ENCODE measurements around the gene INTS3.
A peak's percentile ranks its signal among the peaks of the same experiment; 100 is the strongest.
"Not testable (repeated sequence)": the region's sequence is repeated elsewhere in the genome, so short reads cannot be mapped to it uniquely, and the experiment has no call there.

INTS3 gene

DNA sequence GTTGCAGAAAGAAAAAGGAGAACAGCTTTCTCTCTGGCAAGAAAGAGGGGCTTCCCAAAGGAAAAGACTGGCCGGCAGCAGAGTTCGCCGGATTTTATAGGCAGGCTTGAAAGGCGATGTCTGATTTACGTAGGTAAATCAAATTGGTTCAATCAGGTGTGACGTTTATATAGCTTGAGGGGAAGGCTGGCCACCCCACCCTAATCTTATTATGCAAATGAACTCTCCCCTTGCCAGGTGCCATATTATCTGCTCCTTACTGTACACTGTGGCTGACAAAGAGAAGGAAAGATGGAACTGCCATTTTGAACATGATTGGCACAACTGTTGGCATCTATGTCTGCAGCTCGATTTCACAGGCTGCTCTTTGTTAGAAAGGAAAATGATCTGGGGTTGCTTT lies 16.8 kb upstream of the INTS3 start:
- no peak for DNase-seq

DNA sequence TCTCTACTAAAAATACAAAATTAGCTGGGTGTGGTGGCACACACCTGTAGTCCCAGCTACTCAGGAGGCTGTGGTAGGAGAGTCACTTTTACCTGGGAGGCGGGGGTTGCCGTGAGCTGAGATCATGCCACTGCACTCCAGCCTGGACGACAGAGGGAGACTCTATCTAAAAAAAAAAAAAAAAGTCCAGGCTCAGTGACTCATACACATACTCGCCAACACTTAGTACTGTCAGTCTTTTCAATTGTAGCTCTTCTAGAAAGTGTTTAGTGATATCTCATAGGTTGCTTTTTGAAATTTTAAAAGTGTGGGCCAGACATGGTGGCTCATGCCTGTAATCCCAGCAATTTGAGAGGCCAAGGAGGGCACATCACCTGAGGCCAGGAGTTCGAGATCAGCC lies 11.6 kb upstream of the INTS3 start:
- DNase-seq: not testable (repeated sequence)

DNA sequence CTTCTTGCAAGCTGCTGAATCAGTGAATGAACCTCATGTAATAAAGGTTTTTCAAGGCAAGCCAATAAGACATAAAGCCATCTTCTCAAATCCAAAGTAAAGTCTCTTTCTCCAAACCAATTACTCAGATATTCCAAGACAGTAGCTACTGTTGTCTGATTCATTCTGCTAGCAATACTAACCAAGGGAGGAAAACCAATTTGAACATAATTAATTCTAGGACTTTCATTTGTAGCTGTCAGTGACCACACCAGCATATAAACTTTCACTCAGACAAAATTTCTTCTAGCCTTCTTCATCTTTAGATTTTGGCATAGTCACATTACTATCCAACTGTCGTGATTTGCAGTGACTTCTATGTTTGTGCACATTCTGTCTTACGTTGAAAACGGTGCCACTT lies 10.5 kb upstream of the INTS3 start:
- DNase-seq: no peak

DNA sequence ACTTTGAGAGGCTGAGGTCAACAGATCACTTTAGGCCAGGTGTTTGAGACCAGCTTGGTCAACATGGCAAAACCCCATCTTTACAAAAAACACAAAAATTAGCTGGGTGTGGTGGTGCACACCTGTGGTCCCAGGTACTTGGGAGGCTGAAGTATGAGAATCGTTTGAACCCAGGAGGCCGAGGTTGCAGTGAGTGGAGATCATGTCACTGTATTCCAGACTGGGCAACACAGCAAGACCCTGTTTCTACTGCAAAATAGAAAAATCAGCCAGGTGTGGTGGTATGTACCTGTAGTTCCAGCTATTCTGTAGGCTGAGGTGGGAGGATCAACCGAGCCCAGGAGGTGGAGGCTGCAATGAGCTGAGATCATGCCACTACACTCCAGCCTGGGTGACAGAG lies 4.2 kb upstream of the INTS3 start:
- DNase-seq: no peak

DNA sequence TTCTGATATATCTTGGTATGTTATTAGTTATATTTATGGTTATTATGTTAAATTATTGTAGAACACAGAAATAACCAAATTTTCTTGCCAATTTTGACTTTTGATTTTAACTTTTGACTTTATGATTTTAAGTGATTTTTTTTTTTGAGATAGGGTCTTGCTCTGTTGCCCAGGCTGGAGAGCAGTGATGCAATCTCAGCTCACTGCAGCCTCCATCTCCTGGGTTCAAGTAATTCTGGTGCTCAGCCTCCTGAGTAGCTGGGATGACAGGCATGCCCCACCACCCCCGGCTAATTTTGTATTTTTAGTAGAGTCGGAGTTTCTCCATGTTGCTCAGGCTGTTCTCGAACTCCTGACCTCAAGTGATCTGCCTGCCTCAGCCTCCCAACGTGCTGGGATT lies 3.2 kb upstream of the INTS3 start:
- not testable (repeated sequence) for DNase-seq

DNA sequence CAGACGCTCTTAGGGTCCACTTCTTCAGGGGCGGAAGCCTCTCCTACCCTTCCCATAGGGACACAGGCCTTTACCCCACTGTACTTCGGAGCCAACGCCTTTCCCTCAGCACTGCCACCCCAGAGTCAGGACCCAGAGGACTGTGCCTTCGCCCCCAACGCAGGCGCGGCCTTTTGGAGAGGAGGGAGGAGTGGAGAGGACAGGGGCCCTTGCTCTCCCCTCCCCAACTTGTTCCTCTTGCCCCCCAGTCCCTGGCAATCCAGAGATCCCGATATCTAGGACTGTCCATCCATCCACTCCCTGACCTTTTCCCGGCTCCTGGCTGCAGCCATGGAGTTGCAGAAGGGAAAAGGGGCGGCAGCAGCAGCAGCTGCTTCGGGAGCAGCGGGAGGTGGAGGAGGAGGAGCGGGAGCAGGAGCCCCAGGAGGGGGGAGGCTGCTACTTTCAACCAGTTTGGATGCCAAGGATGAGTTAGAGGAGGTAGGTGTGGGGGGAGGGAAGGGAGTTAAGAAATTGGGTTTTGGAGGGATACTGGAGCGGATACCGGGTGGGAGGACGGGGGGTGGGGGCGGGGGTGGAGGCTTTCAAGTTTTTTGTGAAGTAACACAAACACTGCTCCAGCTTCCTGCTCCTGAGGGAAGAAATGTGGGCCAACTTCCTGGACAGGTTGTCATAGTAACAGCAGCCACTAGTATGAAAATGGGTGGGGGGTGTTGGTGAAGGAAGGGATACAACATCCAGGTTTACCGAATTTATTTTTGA lies 636 bp downstream of the INTS3 start:
- DNase-seq: peak in 8 of 14 donors; percentile 6 to 62 (median 44)

DNA sequence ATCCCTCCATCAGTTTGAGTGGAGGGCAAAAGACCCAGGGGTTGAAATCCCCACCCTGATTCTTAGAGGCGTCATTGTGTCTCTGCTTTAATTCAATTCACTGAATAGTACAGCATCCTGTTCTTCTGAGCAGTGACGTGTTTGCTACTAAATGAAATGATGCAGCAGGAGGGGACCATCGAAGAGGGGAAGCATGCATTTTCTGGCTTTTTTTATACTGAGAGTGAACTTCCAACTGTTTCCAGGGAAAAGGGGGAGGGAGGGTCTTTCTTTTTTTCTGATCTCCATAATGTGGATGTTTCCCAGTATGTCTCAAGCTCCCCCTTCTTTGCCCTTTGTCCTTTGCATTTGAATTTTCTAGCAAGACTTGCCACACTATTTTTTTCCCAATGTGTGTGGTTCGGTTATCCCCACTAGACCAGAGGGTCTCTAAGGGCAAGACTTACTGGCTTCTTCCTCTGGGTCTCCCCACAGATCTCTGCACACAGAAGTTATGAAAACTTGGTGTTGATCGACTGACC lies 2.7 kb downstream of the INTS3 start:
- no peak for DNase-seq

DNA sequence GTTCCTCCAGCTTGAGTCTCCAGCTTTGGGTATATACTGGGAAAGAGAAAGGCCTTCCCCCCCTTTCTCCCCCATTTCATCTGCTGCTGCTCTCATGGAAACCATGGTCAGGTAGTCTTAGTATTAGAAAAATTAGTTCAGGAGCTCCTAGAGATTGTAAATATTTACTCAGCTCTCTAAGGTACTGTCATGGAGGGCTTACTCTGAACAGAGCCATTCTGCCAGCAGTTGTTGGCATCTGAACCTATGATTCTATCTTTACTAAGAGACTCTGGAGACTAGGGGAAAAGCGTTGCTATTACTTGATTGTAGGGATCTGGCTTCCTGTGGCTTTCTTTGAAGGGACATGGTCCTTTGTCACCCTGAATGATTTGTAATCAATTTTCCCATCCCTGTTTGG lies 6.1 kb downstream of the INTS3 start:
- DNase-seq: no peak

DNA sequence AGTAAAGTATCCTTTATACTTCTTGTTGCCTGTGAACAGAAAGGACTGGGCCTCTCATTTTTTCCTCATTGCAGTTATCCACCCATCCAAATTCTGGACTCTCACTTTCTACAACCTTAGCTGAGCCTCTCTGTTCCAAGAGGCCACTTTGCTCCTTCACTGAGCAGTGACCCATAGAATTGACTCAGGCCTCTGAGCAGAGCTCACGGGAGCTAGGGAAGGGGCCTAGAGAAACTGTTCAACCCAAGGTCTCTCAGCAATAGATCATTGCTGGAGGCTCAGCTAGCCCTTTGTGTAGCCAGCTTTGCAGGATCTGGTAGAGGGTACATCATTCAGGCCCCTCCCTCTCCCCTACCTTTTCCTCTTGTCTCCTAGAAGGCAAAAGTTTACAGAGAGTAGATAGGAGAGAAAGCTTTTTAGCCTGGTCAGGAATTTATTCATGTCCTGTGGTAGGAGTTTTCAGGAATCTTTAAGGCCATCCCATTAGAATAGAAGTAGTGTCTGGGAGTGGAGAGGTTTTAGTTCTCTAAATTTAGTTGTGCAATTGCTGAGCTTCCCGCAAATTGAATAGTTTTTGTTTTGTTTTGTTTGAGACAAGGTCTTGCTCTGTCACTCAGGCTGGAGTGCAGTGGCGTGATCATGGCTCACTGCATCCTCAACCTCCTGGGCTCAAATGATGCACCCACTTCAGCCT lies 6.7 kb downstream of the INTS3 start:
- no peak for DNase-seq

DNA sequence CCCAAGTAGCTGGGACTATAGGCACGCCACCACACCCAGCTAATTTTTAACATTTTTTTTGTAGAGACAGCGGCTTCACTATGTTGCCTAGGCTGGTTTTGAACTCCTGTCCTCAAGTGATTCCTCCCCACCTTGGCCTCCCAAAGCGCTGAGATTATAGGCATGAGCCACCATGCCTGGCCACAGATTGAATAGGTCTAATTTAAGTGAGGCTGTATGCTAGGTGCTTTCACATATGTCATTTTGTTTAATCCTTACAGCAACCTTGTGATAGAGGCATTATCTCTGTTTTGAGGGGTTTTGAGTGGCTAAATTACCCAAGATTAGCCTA lies 7.2 kb downstream of the INTS3 start:
- DNase-seq: no peak

DNA sequence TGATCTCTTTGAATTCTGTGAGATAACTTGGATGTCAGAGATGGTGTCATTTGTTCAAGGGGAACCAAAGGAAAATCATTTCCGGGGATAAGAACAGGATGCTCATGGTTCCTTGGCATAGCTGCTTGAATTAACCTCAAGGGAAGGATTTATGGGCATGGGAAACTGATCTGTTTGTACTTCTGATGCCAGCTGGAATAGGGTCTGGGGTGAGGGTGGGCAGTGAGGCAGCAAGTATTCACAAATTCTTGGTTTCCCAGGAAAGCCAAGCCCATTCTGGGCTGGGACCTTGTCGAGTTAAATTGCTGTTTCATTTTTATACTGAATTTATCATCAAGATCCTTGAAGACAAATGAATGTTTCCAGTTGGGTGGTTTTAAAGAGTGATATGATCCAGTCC lies 14.1 kb downstream of the INTS3 start:
- no peak for DNase-seq

DNA sequence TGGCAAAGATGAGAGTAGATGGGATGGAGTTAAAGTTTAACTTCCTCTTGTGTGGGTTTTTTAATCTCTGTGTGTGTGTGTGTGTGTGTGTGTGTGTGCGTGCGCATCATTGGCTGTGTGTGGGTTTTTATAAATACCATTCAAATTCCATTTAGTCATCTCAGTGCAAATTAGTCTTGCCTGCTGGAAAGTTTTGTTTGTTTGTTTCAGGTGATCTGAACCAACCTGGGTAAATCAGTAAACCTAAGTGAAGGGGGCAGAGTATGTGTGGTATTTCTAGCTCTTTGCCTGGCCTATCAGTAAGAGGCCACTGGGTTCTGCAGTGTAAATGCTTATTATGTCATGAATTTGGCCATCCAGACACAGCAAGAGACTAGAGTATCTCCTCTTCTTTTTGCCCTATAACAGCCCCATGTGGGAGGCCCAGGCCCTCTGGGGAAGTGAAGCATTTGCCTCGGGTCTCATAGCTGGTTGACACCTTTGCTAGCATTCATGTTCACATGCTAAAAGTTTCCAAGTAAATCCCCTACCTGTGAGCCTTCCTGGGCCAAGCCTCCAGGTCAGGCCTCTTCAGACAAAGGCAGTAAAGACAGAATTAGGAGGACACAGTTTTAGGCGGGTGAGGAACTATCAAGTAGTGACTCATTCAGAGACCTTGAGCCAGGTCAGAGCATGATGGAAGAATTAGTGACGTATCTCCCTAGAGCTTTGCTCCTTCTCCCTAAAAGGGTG lies 14.7 kb downstream of the INTS3 start:
- DNase-seq: no peak

DNA sequence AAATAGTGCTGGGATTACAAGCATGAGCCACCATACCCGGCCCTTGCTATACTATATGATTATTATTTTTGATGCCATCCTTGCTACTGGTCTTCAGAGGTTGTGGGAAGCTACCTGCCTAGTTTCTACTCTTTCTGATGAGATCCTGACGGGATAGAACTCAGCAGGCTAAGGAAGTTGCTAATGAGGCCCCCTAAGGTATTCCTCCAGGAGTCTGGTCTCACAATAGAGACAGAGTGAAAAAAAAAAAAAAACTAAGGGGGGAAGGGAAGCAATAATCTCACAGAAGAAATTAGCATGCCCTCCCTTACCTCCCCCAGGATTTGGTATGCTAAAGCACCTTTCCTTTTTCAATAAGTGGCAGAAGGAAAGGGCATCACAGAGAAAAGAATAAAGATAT lies 17.6 kb downstream of the INTS3 start:
- no peak for DNase-seq

DNA sequence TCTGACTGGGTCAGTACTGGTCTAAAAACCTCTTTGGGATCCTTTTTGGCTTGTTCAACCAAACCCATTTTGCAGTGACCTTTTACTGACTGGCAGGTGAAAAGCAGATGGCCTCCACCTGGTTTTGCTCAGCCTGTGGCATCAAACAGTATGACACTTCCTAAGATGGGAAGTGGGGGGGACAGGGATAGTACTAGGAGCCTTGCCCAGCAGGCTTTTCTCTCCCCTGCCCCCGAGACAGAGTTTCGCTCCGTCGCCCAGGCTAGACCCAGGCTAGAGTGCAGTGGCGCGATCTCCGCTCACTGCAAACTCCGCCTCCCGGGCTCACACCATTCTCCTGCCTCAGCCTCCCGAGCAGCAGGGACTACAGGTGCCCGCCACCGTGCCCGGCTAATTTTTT lies 18.3 kb downstream of the INTS3 start:
- no peak for DNase-seq

DNA sequence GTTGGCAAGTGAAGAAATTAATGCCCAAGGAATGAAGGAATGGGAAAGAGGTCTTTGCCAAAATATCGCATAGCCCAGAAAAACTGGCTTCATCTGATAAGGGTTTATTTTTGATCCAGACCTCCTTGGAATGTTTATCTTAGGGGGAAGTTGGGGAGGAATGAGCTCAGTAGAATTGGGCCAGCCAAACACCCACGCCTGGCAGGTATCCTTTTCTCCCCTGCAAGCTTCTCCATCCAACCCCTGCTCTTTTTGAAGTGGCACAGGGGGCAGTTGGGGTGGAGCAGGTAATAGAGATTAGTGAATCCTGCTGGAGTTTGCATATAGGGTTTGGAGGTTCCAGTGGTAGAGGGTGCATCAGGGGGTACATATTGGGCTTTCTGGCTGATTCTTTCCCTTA lies 21.1 kb downstream of the INTS3 start:
- no peak for DNase-seq

DNA sequence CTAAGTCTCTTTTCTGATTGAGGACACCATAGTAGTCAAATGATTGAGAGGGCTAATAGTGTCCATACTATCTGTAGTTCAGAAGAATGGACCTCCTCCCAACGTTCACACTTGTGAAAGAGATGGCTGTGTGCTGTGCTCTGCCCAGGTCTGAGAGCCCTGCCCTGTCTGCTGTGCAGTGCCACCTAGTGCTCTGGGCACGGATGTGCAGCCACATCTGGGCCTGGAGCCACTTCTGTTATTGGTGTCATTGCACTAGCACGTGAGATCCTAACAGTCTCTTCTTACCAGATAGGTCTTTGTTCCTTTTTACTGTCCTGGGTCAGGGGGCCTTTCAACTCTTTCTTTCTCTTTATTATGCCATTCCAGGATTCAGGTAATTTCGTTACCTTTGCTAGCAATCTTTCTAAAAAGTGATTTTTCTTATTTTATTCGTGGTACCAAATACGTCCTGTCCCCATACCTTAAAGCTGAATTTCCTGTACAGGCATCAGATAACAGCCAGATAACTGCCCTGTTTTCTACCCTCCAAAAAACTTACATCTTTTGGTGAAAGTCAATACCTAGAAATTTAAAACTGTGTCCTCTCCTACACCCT lies 21.7 kb downstream of the INTS3 start:
- DNase-seq: peak in 13 of 14 donors; percentile 9 to 70 (median 43)

DNA sequence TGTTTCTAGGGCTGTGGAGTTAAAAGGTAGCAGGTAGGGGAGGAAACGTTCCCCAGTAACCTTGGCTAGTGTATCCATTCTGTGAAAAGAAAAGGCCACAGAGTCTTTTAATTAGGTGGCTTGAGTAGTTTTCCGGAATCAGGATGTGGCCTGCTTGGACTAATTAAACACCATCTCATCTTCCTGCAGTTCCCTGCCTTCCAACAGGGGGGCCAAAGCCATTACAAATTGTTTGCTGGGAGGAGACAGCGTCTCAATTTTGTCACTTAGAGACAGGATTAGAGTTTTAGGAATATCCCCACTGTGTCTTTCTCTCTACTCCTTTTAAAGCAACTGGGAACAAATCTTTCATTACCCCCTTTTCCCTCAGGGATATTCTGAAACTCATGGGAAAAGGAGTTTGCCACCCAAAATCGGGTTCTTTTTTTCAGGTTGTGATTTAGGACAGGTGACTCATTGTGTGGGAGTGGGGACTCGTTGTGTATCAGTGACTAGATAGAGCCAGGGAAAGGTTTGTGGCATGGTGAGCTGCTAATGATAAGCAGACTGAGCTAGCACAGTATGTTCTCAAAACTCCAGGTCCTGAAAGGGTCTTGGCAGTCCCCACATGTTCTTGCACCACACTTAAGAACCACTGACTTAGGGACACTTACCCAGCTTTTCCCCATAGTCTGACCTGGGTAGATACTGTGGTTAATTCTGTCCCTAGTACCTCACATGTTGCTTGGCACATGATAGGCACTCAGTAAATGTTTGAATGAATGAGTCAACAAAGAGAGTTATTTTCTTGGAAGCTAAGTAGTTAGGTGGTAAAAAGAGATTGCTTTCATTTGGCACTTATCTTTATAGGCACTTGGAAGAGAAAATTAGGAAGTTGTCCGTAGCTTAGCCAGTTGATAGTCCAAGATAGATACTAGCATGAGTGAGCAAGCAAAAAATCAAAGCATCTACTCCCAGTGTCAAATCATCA lies 22.5 kb downstream of the INTS3 start:
- DNase-seq: no peak

DNA sequence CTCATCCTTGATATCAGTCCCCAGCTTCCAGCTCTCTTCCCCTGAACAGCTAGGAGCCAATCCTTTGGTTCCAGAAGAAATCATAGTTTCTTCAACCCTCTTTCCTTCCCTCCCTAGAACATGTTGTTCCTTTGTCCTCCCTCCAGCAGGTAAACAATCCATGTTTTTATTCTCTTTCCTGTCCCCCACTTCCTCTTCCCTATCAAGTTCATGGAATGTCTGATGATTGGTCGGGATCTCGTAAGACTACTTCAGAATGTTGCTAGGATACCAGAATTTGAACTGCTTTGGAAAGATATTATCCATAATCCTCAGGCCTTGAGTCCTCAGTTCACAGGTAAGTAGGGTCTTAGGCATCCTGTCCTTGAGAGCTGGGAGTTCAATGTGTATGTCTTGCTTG lies 24.2 kb downstream of the INTS3 start:
- DNase-seq: no peak

DNA sequence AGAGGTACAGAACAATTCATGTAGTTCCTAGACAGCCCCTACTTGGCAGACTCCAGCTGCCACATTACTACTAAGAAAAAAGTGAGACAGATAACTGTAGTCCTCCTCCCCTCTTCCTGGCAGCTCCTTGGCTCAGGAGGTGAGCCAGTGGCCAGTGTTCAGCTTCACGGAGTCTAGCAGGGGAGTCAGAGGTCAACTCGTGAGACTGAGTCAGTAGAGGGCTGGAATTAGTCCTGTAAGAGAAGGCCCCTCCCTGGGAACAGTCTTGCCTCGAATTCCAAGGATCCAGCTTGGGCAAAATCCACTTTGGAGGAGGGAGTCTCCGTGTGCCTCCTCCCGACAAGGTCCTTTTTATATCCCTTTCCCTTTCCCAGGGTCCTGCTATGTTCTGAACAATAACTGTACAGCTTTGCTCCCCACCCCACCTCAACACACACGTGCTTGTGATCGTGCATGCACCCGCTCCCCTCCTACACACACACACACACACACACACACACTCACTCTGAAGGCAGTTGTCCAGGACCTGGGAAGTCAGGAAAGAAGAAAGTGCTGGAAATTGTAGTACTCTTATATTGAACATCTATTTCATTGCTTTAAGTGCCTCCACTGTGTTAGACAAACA lies 24.8 kb downstream of the INTS3 start:
- DNase-seq: no peak

DNA sequence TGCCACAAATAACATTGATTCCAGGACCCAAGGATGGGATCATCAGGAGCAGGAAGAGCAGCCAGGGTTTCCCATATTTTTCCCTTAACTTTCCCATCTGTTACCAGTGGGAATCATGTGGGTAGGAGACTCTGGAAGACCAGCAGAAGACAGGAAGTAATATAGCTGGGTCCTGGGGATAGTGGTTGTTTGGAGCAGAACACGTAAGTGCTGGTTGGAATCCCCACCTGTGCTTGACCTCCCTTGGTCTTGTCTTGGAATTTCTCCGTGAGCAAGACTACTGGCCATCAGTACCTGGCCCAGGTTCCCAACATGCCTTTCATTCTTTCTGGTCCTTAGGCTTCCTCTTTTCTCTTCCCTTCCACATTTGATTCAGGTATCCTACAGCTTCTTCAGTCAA lies 26.4 kb downstream of the INTS3 start:
- DNase-seq: no peak

DNA sequence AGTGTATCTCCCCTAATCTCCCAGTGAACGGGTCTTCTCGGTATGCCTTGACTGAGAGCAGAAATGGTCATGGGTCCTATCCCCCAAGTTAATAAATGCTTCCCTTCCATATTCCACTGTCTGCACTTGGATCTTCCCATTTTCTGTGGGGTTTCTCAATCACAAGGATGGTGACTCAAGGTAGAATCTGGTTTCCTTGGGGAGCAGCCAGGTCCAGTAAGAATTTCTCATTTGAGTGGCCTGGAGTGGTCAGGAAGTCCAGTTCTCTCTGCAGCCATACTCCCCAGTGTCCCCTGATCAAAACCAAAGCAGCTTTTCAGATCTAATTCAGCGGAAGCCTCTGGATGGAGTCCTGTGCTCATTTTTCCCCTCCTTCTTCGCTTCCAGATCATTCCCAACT lies 32.6 kb downstream of the INTS3 start:
- no peak for DNase-seq

All from C1 segment of cervical spinal cord (tissue), 14 donors.